ENCODE measurements around the gene FOXD3. TPM values are rescaled to one million over a fixed set of nuclear protein-coding genes. Genes with fewer than 3 reads are reported as not detected.

The FOXD3 gene
- total RNA-seq, 1 donor: not detected

GRCh38 chr1:63362073-63362472 is 39.7 kb downstream of the FOXD3 start:
- no peak overlapping the region for H3K4me3 ChIP-seq (ENCODE audit: low read depth, low read length)
- no peak for DNase-seq (ENCODE audit: low read depth)
- no peak for TF ChIP-seq CTCF (IDR thresholded peaks at IDR 0.05; ENCODE audit: insufficient read depth, low read depth, low read length)

- DNase-seq (ENCODE audit: low read depth): no peak
- H3K4me3 ChIP-seq (ENCODE audit: low read depth, low read length): no peak overlapping the region
- no peak for TF ChIP-seq CTCF (IDR thresholded peaks at IDR 0.05; ENCODE audit: insufficient read depth, low read depth, low read length)
Observed at GRCh38 chr1:63362578-63362977, 40.2 kb downstream of the FOXD3 start.

- no peak for TF ChIP-seq CTCF (IDR thresholded peaks at IDR 0.05; ENCODE audit: insufficient read depth, low read depth, low read length)
- H3K4me3 ChIP-seq (ENCODE audit: low read depth, low read length): no peak overlapping the region
- DNase-seq (ENCODE audit: low read depth): no peak
Observed at GRCh38 chr1:63363014-63363413, 40.6 kb downstream of the FOXD3 start.

- TF ChIP-seq CTCF (IDR thresholded peaks at IDR 0.05; ENCODE audit: insufficient read depth, low read depth, low read length): no peak
- DNase-seq (ENCODE audit: low read depth): no peak
- peak overlapping the region; percentile 89 for H3K4me3 ChIP-seq (ENCODE audit: low read depth, low read length)
Observed at GRCh38 chr1:63366908-63367214, 44.5 kb downstream of the FOXD3 start.

- DNase-seq (ENCODE audit: low read depth): peak; percentile 91
- peak; percentile 13 for TF ChIP-seq CTCF (IDR thresholded peaks at IDR 0.05; ENCODE audit: insufficient read depth, low read depth, low read length)
- H3K4me3 ChIP-seq (ENCODE audit: low read depth, low read length): peak within 1 kb of the TSS; percentile 89
Observed at GRCh38 chr1:63367215-63368103, 45.1 kb downstream of the FOXD3 start, which contains the start of gene ALG6. ALG6 (plus strand) TSS chr1:63367627; CDS start chr1:63370978, 3,351 bp downstream.

- no peak for DNase-seq (ENCODE audit: low read depth)
Observed at GRCh38 chr1:63368131-63368530, 45.8 kb downstream of the FOXD3 start.

More at GRCh38 chr1:63368131-63368530, 45.8 kb downstream of the FOXD3 start:
- H3K4me3 ChIP-seq (ENCODE audit: low read depth, low read length): peak overlapping the region; percentile 89
- TF ChIP-seq CTCF (IDR thresholded peaks at IDR 0.05; ENCODE audit: insufficient read depth, low read depth, low read length): no peak

Small RNA genes within 50 kb of the gene (small RNA-seq; reads per million reads assigned to genes)
- not detected for gene MIR6068
- gene RF00019: not detected

Other genes starting within 250 kb of the FOXD3 start
- 8.7 and 13.0 TPM in 2 replicates for gene ALG6, start 45.1 kb downstream of the FOXD3 start, total RNA-seq
- 18.1 and 19.3 TPM in 2 replicates for gene ITGB3BP, start 200.7 kb downstream of the FOXD3 start, total RNA-seq
- 4.2 and 6.5 TPM in 2 replicates for gene EFCAB7, start 201.0 kb downstream of the FOXD3 start, total RNA-seq

Measured in fibroblast of villous mesenchyme (primary cell).